ENCODE measurements around the gene UBR3.
"Not testable (repeated sequence)": the region's sequence is repeated elsewhere in the genome, so short reads cannot be mapped to it uniquely, and the experiment has no call there.

The UBR3 gene

DNA sequence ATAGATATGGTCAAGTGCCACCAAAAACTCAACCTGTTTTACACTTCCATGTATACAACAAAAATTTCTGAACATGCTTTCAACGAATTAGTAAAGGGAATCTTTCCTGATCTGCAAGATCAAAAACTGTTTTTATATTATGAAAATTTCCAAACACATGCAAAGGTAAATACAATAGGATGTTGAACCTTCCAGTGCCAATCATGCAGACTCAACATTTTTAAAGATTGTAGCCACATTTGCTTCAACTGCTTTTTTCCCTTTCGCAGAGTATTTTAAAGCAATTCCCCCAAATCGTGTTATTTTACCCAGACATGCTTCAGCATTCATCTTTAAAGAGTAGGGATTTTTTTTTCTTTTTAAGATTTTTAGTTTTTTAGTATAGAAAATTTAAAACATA is 40.3 kb downstream of the UBR3 start:
- Histone ChIP-seq H3K9me3 (no peaks in the 10 kb centered on the region), H3K36me3 (no peaks in the 10 kb centered on the region), H3K27me3 (no peaks in the 10 kb centered on the region), H3K4me3 (ENCODE audit: low read depth in 1 of 2, low read length in 1 of 2) (no peak overlapping the region), H3K27ac (no peak overlapping the region), H3K4me1 (ENCODE audit: control insufficient read depth in 1 of 2, insufficient read depth in 1 of 2, low read depth in 1 of 2, low read length in 1 of 2) (no peaks in the 10 kb centered on the region)
- TF ChIP-seq, protein P1, sequence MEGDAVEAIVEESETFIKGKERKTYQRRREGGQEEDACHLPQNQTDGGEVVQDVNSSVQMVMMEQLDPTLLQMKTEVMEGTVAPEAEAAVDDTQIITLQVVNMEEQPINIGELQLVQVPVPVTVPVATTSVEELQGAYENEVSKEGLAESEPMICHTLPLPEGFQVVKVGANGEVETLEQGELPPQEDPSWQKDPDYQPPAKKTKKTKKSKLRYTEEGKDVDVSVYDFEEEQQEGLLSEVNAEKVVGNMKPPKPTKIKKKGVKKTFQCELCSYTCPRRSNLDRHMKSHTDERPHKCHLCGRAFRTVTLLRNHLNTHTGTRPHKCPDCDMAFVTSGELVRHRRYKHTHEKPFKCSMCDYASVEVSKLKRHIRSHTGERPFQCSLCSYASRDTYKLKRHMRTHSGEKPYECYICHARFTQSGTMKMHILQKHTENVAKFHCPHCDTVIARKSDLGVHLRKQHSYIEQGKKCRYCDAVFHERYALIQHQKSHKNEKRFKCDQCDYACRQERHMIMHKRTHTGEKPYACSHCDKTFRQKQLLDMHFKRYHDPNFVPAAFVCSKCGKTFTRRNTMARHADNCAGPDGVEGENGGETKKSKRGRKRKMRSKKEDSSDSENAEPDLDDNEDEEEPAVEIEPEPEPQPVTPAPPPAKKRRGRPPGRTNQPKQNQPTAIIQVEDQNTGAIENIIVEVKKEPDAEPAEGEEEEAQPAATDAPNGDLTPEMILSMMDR (IDR thresholded peaks at IDR 0.05), result no peak

DNA sequence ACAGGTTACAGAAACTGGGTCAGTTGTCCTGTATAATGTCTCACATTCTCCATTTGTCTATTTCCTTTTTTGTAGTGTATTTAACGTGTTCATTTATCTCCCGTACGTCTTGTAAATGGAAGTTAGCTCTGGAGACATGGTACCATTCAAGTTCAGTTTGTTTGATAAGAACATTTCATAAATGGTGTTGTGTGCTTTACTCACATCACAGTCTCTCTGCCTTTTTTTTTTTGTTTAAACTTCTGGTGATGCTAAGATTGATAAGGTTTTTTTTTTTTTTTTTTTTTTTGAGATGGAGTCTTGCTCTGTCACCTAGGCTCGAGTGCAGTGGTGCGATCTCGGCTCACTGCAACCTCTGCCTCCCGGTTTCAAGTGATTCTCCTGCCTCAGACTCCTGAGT is 41.7 kb downstream of the UBR3 start:
- Histone ChIP-seq H3K27ac (no peak overlapping the region), H3K27me3 (no peaks in the 10 kb centered on the region), H3K4me3 (ENCODE audit: low read depth in 1 of 2, low read length in 1 of 2) (no peak overlapping the region), H3K9me3 (no peaks in the 10 kb centered on the region), H3K36me3 (no peaks in the 10 kb centered on the region), H3K4me1 (ENCODE audit: control insufficient read depth in 1 of 2, insufficient read depth in 1 of 2, low read depth in 1 of 2, low read length in 1 of 2) (no peaks in the 10 kb centered on the region)
- TF ChIP-seq, protein P1 (IDR thresholded peaks at IDR 0.05), result no peak

DNA sequence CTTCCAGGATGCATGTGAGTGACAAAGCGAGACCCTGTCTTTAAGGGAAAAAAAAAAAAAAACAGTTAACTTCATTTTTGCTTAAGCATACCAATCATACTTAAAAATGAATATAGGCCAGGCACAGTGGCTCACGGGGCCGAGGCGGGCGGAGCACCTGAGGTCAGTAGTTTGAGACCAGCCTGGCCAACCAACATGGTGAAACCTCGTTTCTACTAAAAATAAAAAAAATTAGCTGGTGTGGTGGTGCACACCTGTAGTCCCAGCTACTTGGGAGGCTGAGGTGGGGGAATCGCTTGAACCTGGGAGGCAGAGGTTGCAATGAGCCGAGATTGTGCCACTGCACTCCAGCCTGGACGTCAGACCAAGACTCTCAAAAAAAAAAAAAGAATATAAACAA is 44.1 kb downstream of the UBR3 start:
- H3K27ac ChIP-seq; H3K9me3 ChIP-seq; H3K36me3 ChIP-seq; H3K27me3 ChIP-seq; H3K4me3 ChIP-seq (ENCODE audit: low read depth in 1 of 2, low read length in 1 of 2); H3K4me1 ChIP-seq (ENCODE audit: control insufficient read depth in 1 of 2, insufficient read depth in 1 of 2, low read depth in 1 of 2, low read length in 1 of 2): not testable (repeated sequence)

DNA sequence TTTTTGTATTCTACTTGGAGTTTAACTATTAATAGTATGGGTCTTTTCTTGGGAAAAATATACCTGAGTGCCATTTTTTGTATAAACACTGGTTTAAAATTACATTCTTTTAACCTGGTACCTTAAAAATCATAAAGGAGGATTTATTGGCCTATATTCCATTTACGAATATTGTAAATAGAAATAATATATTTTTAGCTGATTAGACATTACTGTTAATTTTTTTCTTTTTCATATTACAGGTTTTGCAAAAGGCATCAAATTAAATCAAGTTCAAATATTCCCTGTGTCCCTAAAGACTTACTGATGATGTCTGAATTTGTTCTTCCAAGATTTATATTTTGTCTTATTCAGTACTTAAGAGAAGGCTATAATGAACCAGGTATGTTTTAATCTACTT is 44.7 kb downstream of the UBR3 start:
- no peak overlapping the region for H3K4me3 ChIP-seq (ENCODE audit: low read depth in 1 of 2, low read length in 1 of 2)
- no peaks in the 10 kb centered on the region for H3K27me3 ChIP-seq
- peaks cover 8% of the 10 kb centered on the region for H3K36me3 ChIP-seq
- H3K27ac ChIP-seq, result no peak overlapping the region
- TF ChIP-seq, protein P1 (IDR thresholded peaks at IDR 0.05), result no peak
- no peaks in the 10 kb centered on the region for H3K4me1 ChIP-seq (ENCODE audit: control insufficient read depth in 1 of 2, insufficient read depth in 1 of 2, low read depth in 1 of 2, low read length in 1 of 2)
- H3K9me3 ChIP-seq, result no peaks in the 10 kb centered on the region

DNA sequence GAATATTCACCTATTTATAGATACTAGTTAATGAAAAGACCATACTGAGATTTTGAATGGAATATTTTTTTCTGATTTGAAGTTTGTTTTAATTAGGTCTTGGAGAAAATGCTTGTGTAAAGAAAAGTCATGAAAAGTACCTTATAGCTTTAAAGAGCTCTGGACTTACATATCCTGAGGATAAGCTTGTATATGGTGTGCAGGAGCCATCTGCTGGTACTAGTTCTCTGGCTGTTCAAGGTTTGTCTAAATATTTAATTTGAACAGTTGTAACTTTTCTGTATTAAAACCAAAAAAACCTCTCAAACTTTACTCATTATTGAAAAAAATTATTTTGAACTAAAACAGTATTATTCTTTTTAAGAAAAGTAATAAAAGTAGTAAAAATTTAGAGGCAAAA is 50.1 kb downstream of the UBR3 start:
- no peak overlapping the region for H3K4me3 ChIP-seq (ENCODE audit: low read depth in 1 of 2, low read length in 1 of 2)
- peaks cover 9% of the 10 kb centered on the region for H3K36me3 ChIP-seq
- TF ChIP-seq, protein P1 (IDR thresholded peaks at IDR 0.05), result no peak
- no peaks in the 10 kb centered on the region for H3K4me1 ChIP-seq (ENCODE audit: control insufficient read depth in 1 of 2, insufficient read depth in 1 of 2, low read depth in 1 of 2, low read length in 1 of 2)
- no peaks in the 10 kb centered on the region for H3K27me3 ChIP-seq
- H3K9me3 ChIP-seq, result no peaks in the 10 kb centered on the region
- H3K27ac ChIP-seq, result no peak overlapping the region

DNA sequence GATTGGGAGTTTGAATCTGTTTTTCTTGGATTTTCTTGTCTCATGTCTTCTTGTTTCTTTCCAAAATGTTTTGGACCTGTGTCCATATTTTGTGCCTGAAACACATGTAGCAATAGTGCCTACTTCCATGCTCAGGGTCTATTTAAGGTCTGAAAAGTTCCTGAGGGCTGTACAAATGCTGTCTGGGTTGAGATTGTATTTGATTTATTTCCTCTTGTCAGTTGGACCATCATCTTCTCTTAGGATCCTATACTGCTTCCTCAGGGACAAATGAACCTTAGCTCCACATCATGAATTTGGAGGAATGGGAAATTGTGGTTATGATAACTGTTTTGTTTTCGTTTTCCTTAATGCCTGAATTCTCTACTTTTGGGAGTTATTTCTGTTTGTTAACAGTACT is 59.9 kb downstream of the UBR3 start:
- H3K4me3 ChIP-seq (ENCODE audit: low read depth in 1 of 2, low read length in 1 of 2), result no peak overlapping the region
- no peak overlapping the region for H3K27ac ChIP-seq
- H3K9me3 ChIP-seq, result no peaks in the 10 kb centered on the region
- TF ChIP-seq, protein P1 (IDR thresholded peaks at IDR 0.05), result no peak
- peaks cover 8% of the 10 kb centered on the region for H3K36me3 ChIP-seq
- no peaks in the 10 kb centered on the region for H3K4me1 ChIP-seq (ENCODE audit: control insufficient read depth in 1 of 2, insufficient read depth in 1 of 2, low read depth in 1 of 2, low read length in 1 of 2)
- no peaks in the 10 kb centered on the region for H3K27me3 ChIP-seq

Measured in neutrophil (primary cell).